Liver (tissue), 9 donors: ENCODE measurements around the gene OPN1SW. TPM values are rescaled to one million over a fixed set of nuclear protein-coding genes. Genes with fewer than 3 reads are reported as not detected.

ENCODE experiments used
- DNase-seq: peaks from one replicate; pipeline ENCODE4 v3.0.0-alpha.2; 2017; ENCODE audit warnings: low spot score
- H3K27ac ChIP-seq, 2 donors: one replicate each; pipeline ENCODE4 v1.7.0; 2013; ENCODE audit warnings: inconsistent platforms in 2 of 2, low read length in 2 of 2, control low read depth in 1 of 2, low read depth in 1 of 2, mild to moderate bottlenecking in 1 of 2
- H3K27me3 ChIP-seq, 4 donors: one replicate each; pipeline versions ENCODE4 v1.6.1 to v1.7.0; 2013; ENCODE audit warnings: low read length in 3 of 4, inconsistent platforms in 1 of 4, mild to moderate bottlenecking in 1 of 4, moderate library complexity in 1 of 4; ENCODE audit not compliant: control insufficient read depth in 4 of 4, insufficient read depth in 4 of 4
- H3K36me3 ChIP-seq, 4 donors: one replicate each; pipeline versions ENCODE4 v1.6.1 to v1.7.0; 2013; ENCODE audit warnings: low read length in 3 of 4, mild to moderate bottlenecking in 3 of 4, low read depth in 1 of 4, moderate library complexity in 1 of 4; ENCODE audit not compliant: control insufficient read depth in 4 of 4, insufficient read depth in 3 of 4
- H3K4me1 ChIP-seq, 4 donors: one replicate each; pipeline versions ENCODE4 v1.6.1 to v1.7.0; 2013; ENCODE audit warnings: low read length in 3 of 4, mild to moderate bottlenecking in 3 of 4, moderate library complexity in 1 of 4; ENCODE audit not compliant: control insufficient read depth in 4 of 4, insufficient read depth in 4 of 4
- H3K4me3 ChIP-seq, 3 donors: one replicate each; pipeline versions ENCODE4 v1.6.1 to v1.7.0; 2013; ENCODE audit warnings: low read length in 3 of 3, control low read depth in 1 of 3, low read depth in 1 of 3, mild to moderate bottlenecking in 1 of 3
- H3K9ac ChIP-seq, 2 donors: one replicate each; pipeline ENCODE4 v1.7.0; 2013; ENCODE audit warnings: low read length in 2 of 2, mild to moderate bottlenecking in 2 of 2, moderate library complexity in 2 of 2, control low read depth in 1 of 2, low read depth in 1 of 2
- H3K9me3 ChIP-seq, 4 donors: one replicate each; pipeline versions ENCODE4 v1.6.1 to v1.7.0; 2013; ENCODE audit warnings: low read length in 3 of 4; ENCODE audit not compliant: control insufficient read depth in 4 of 4
- ATF3 ChIP-seq: IDR thresholded peaks from 2 replicates; pipeline ENCODE4 v1.6.1; 2016; ENCODE audit warnings: antibody characterized with exemption
- CTCF ChIP-seq: fragments of 150-350 bp; IDR thresholded peaks from 2 replicates; pipeline ENCODE4 v1.5.1; 2017; ENCODE audit warnings: improper control_type of control experiment, low read depth, low read length; ENCODE audit not compliant: missing input control
- FOXA1 ChIP-seq: IDR thresholded peaks from 2 replicates; pipeline ENCODE4 v1.6.1; 2016; ENCODE audit warnings: antibody characterized with exemption
- HNF4G ChIP-seq: IDR thresholded peaks from 2 replicates; pipeline ENCODE4 v1.6.1; 2016; ENCODE audit warnings: antibody characterized with exemption
- JUND ChIP-seq, 2 donors: IDR thresholded peaks; 2 replicates each; pipeline ENCODE4 v1.6.1; 2016; ENCODE audit warnings: antibody characterized with exemption in 2 of 2
- MAX ChIP-seq: IDR thresholded peaks from 2 replicates; pipeline ENCODE4 v1.6.1; 2016; ENCODE audit warnings: antibody characterized with exemption
- REST ChIP-seq: IDR thresholded peaks from 2 replicates; pipeline ENCODE4 v1.6.1; 2016; ENCODE audit warnings: antibody characterized with exemption, mild to moderate bottlenecking
- SP1 ChIP-seq: IDR thresholded peaks from 2 replicates; pipeline ENCODE4 v1.6.1; 2018; ENCODE audit warnings: antibody characterized with exemption, mild to moderate bottlenecking
- TAF1 ChIP-seq: conservative IDR thresholded peaks from 2 replicates; pipeline ENCODE4 v1.6.1; 2016; ENCODE audit warnings: antibody characterized with exemption, mild to moderate bottlenecking
- YY1 ChIP-seq: IDR thresholded peaks from 2 replicates; pipeline ENCODE4 v1.6.1; 2016; ENCODE audit warnings: antibody characterized with exemption, mild to moderate bottlenecking
- ZBTB33 ChIP-seq: IDR thresholded peaks from 2 replicates; pipeline ENCODE4 v1.6.1; 2016; ENCODE audit warnings: antibody characterized with exemption
- WGBS: extraction: QIAGEN DNeasy Blood & Tissue Kit; methylation state at CpG from one replicate; pipeline ENCODE4 v1.1.7; 2013; 5-methylcytosine and 5-hydroxymethylcytosine counted together
- polyA plus RNA-seq, 2 donors: library from polyadenylated mRNA; stranded (reverse) in 1 of 2; unstranded in 1 of 2; fragments of 200-250 nt in 1 of 2; fragments of >200 nt in 1 of 2; fragmentation: Nextera tagmentation in 1 of 2; extraction: Ambion mirVana in 1 of 2; gene quantifications; one replicate each; pipeline versions ENCODE4 v1.2.1 to v1.2.3, GENCODE V29; 2013 to 2015
- total RNA-seq, 2 donors: library from RNA; depleted of rRNA; stranded (reverse); fragments of >200 nt; gene quantifications; one replicate each; pipeline ENCODE4 v1.2.3, GENCODE V29; 2014
- donor health status: healthy.
- donor health status: healthy.
- donor health status: healthy.
- donor health status: healthy.
- donor health status: healthy.

OPN1SW gene
- total and polyA plus RNA-seq, 4 donors: 0.29 TPM; not detected in 3

GRCh38 chr7:128737867-128738385, 37.7 kb downstream of the OPN1SW start:
- H3K4me1 ChIP-seq: peaks cover 0 to 19% (median 13%) of the 10 kb centered on the region in 4 donors
- no peak overlapping the region for H3K27ac ChIP-seq
- H3K9ac ChIP-seq: no peak overlapping the region
- no peak for TF ChIP-seq SP1
- TF ChIP-seq HNF4G: no peak
- no peak for TF ChIP-seq ZBTB33
- no peak for TF ChIP-seq REST
- TF ChIP-seq ATF3: no peak
- no peak for TF ChIP-seq TAF1
- DNase-seq: no peak
- H3K36me3 ChIP-seq: no peaks in the 10 kb centered on the region
- WGBS: 46% methylated on average over 1 of the region's 1 CpG
- no peak overlapping the region for H3K4me3 ChIP-seq
- no peaks in the 10 kb centered on the region for H3K27me3 ChIP-seq
- H3K9me3 ChIP-seq: no peaks in the 10 kb centered on the region

- H3K4me1 ChIP-seq: peaks cover 0 to 19% (median 13%) of the 10 kb centered on the region in 4 donors
- no peak for TF ChIP-seq YY1
- TF ChIP-seq TAF1: no peak
- no peak for TF ChIP-seq MAX
- no peak for TF ChIP-seq JUND (IDR thresholded peaks at IDR 0.05)
- TF ChIP-seq SP1: no peak
- TF ChIP-seq CTCF: no peak
- no peak for TF ChIP-seq ATF3
- no peak for TF ChIP-seq HNF4G
- TF ChIP-seq ZBTB33: no peak
- TF ChIP-seq FOXA1: no peak
- H3K27me3 ChIP-seq: no peaks in the 10 kb centered on the region
- no peak overlapping the region for H3K9ac ChIP-seq
- no peak overlapping the region for H3K27ac ChIP-seq
- no peaks in the 10 kb centered on the region for H3K9me3 ChIP-seq
- H3K36me3 ChIP-seq: no peaks in the 10 kb centered on the region
- no peak for DNase-seq
- no peak overlapping the region for H3K4me3 ChIP-seq
- 97% methylated on average over 4 of the region's 4 CpGs for WGBS
Observed at GRCh38 chr7:128737441-128737840, 38.2 kb downstream of the OPN1SW start.
